Loucy (cell line): ENCODE measurements around the gene NBPF12.
"Not testable (repeated sequence)": the region's sequence is repeated elsewhere in the genome, so short reads cannot be mapped to it uniquely, and the experiment has no call there.

Experiments used
- EZH2phosphoT487 ChIP-seq: fragments of 200-600 bp; IDR thresholded peaks from 2 replicates; pipeline ENCODE4 v1.6.1; 2018; ENCODE audit warnings: antibody characterized with exemption, mild to moderate bottlenecking, moderate library complexity, borderline replicate concordance
- TF ChIP-seq, protein P1 (sequence below): fragments of 200-600 bp; sonication (generic); conservative IDR thresholded peaks from 2 replicates; pipeline ENCODE4 v1.5.1; 2014; ENCODE audit warnings: mild to moderate bottlenecking, antibody characterized with exemption, low read length

DNA sequence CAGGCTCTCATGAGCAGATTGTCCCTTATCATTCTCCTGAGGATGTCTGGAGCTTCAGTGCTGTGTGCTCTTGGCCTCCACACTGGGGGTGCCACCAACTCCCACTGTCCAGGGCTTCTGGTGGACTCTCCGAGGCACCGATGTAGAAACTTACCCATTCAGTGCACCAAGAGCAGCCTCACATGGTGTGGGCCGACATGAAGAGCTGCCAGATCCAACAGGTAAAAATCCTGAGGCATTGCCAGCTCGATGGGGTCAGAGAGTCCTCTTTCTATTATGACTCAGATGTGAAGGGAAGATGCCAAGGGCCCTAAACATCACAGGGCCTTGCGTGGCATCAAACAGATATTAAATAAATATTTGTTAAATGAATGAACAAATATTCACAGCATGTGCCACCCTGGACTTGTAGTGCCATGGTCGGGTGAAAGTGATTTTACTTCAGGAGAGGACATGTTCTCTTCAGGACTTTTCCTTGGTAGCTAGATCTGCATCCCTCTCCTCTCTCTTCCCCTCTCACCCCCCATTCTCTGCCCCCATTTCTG, 5.3 kb downstream of the NBPF12 start:
- TF ChIP-seq, protein P1, sequence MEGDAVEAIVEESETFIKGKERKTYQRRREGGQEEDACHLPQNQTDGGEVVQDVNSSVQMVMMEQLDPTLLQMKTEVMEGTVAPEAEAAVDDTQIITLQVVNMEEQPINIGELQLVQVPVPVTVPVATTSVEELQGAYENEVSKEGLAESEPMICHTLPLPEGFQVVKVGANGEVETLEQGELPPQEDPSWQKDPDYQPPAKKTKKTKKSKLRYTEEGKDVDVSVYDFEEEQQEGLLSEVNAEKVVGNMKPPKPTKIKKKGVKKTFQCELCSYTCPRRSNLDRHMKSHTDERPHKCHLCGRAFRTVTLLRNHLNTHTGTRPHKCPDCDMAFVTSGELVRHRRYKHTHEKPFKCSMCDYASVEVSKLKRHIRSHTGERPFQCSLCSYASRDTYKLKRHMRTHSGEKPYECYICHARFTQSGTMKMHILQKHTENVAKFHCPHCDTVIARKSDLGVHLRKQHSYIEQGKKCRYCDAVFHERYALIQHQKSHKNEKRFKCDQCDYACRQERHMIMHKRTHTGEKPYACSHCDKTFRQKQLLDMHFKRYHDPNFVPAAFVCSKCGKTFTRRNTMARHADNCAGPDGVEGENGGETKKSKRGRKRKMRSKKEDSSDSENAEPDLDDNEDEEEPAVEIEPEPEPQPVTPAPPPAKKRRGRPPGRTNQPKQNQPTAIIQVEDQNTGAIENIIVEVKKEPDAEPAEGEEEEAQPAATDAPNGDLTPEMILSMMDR = not testable (repeated sequence)
- TF ChIP-seq EZH2phosphoT487 = not testable (repeated sequence)
